Activated CD4-positive, alpha-beta T cell treated with anti-CD3 and anti-CD28 coated beads, Interleukin-2, amount 50 U/mL, for 4 hours (primary cell): ENCODE data around the gene PRR15.

Source experiments
- DNase-seq, 2 experiments: peaks; one replicate each; pipeline ENCODE4 v3.0.0-alpha.2; 2020

The PRR15 gene

GRCh38 chr7:29572558-29572957 is 8.9 kb downstream of the PRR15 start:
- no peak for DNase-seq

- DNase-seq: no peak
These were observed 9.9 kb downstream of the PRR15 start for GRCh38 chr7:29573567-29573966.

GRCh38 chr7:29574659-29575058 is 11.0 kb downstream of the PRR15 start:
- DNase-seq: no peak

- DNase-seq: no peak
These were observed 23.7 kb downstream of the PRR15 start for GRCh38 chr7:29587195-29587808.

- DNase-seq: no peak
These were observed 24.6 kb downstream of the PRR15 start for GRCh38 chr7:29588212-29588611.

- no peak for DNase-seq
These were observed 25.5 kb downstream of the PRR15 start for GRCh38 chr7:29588900-29589696.

GRCh38 chr7:29592866-29593265 is 29.2 kb downstream of the PRR15 start:
- DNase-seq: no peak

- DNase-seq: no peak
These were observed 29.8 kb downstream of the PRR15 start for GRCh38 chr7:29593459-29593858.

- DNase-seq: no peak
These were observed 33.1 kb downstream of the PRR15 start for GRCh38 chr7:29596593-29597178.

- no peak for DNase-seq
These were observed 33.6 kb downstream of the PRR15 start for GRCh38 chr7:29597266-29597665.

GRCh38 chr7:29598137-29598536 is 34.5 kb downstream of the PRR15 start:
- no peak for DNase-seq

GRCh38 chr7:29598613-29599012 is 35.0 kb downstream of the PRR15 start:
- no peak for DNase-seq

GRCh38 chr7:29599026-29599425 is 35.4 kb downstream of the PRR15 start:
- DNase-seq: no peak

- no peak for DNase-seq
These were observed 37.0 kb downstream of the PRR15 start for GRCh38 chr7:29600661-29601060.

GRCh38 chr7:29604052-29604451 is 40.4 kb downstream of the PRR15 start:
- DNase-seq: no peak

- no peak for DNase-seq
These were observed 41.1 kb downstream of the PRR15 start for GRCh38 chr7:29604702-29605101.

- no peak for DNase-seq
These were observed 42.0 kb downstream of the PRR15 start for GRCh38 chr7:29605671-29606070.

- DNase-seq: no peak
These were observed 42.7 kb downstream of the PRR15 start for GRCh38 chr7:29606287-29606721.

GRCh38 chr7:29606830-29607229 is 43.2 kb downstream of the PRR15 start:
- DNase-seq: no peak

GRCh38 chr7:29607259-29607658 is 43.6 kb downstream of the PRR15 start:
- DNase-seq: no peak

GRCh38 chr7:29607889-29608288 is 44.3 kb downstream of the PRR15 start:
- no peak for DNase-seq

GRCh38 chr7:29609162-29610037 is 45.8 kb downstream of the PRR15 start:
- no peak for DNase-seq

GRCh38 chr7:29610086-29610485 is 46.5 kb downstream of the PRR15 start:
- no peak for DNase-seq
